Prostate gland (tissue), 2 donors: ENCODE measurements around the gene TXNL1.
"Not testable (repeated sequence)": the region's sequence is repeated elsewhere in the genome, so short reads cannot be mapped to it uniquely, and the experiment has no call there.

Source experiments
- CTCF ChIP-seq, 4 experiments: fragments of 200-600 bp in 2 of 4; fragments of 450-650 bp in 2 of 4; sonication (generic) in 2 of 4; IDR thresholded peaks; 1 replicate in 3 of 4; 2 replicates in 1 of 4; pipeline ENCODE4 v1.5.1; 2016 to 2019; ENCODE audit warnings: antibody characterized with exemption in 4 of 4, mild to moderate bottlenecking in 2 of 4, moderate library complexity in 2 of 4
- POLR2AphosphoS5 ChIP-seq: sonication (generic); formaldehyde crosslinking; IDR thresholded peaks from one replicate; pipeline ENCODE4 v1.6.1; 2017; ENCODE audit warnings: antibody characterized with exemption

- not testable (repeated sequence) for TF ChIP-seq POLR2AphosphoS5; CTCF (IDR thresholded peaks at IDR 0.05)
These were observed 66.1 kb downstream of the TXNL1 start for GRCh38 chr18:56572267-56572666.
